ENCODE measurements around the gene KCNH6. TPM values are rescaled to one million over a fixed set of nuclear protein-coding genes. Genes with fewer than 3 reads are reported as not detected.

Gene KCNH6
- total and polyA plus RNA-seq, 7 donors, result 0.13 TPM; not detected in 6

DNA sequence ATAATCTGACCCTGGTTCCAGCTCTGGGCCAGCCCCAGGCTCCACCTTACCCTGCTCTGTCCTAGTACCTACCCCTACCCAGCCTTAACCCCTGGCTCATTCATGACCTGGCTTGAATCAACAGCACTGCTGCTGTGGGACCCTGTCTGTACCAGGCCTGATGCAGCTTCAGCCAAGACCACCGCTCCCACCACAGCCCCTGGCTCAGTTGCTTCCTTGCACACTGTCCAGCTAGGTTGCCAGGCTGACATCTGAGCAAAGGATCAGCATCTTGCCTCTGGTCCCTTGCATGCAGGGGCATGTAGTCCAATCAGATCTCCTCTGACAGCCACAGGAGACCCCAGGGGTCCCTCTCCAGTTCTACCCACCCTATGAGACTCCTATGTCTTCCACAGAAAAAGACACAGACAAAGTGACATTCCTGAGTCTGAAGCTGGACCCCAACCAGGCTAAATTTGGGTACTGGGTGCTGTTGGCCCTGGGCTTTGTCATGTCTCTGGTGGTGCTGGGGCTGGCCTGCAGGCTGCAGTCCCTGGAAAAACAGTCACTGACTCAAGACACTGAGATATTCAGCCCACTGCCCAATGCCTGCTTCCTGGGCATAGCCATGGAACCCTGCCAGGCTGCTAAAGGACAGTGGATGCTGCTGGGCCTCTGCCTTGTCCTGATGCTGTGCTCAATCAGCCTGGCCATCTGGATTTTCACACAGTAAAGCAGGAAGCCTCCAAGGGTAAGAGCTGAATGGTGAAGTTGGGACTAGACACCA, 3.9 kb upstream of the KCNH6 start:
- Histone ChIP-seq H3K27me3 (peaks cover 0 to 22% (median 6%) of the 10 kb centered on the region in 3 donors), H3K36me3 (no peaks in the 10 kb centered on the region), H3K4me1 (peaks cover 0 to 9% (median 2%) of the 10 kb centered on the region in 4 donors), H3K4me3 (no peak overlapping the region), H3K27ac (no peak overlapping the region), H3K9me3 (no peaks in the 10 kb centered on the region)
- no peak for TF ChIP-seq POLR2A (IDR thresholded peaks at IDR 0.05)
- no peak for TF ChIP-seq EP300 (IDR thresholded peaks at IDR 0.05)
- TF ChIP-seq, protein P1, sequence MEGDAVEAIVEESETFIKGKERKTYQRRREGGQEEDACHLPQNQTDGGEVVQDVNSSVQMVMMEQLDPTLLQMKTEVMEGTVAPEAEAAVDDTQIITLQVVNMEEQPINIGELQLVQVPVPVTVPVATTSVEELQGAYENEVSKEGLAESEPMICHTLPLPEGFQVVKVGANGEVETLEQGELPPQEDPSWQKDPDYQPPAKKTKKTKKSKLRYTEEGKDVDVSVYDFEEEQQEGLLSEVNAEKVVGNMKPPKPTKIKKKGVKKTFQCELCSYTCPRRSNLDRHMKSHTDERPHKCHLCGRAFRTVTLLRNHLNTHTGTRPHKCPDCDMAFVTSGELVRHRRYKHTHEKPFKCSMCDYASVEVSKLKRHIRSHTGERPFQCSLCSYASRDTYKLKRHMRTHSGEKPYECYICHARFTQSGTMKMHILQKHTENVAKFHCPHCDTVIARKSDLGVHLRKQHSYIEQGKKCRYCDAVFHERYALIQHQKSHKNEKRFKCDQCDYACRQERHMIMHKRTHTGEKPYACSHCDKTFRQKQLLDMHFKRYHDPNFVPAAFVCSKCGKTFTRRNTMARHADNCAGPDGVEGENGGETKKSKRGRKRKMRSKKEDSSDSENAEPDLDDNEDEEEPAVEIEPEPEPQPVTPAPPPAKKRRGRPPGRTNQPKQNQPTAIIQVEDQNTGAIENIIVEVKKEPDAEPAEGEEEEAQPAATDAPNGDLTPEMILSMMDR (IDR thresholded peaks at IDR 0.05), result no peak
- TF ChIP-seq POLR2AphosphoS5 (IDR thresholded peaks at IDR 0.05), result no peak
- intact Hi-C loops (cut with DNase I), result no loop called here
- 88 to 94% methylated on average over 1 of the region's 1 CpG for WGBS, 2 donors
- DNase-seq, result no peak

DNA sequence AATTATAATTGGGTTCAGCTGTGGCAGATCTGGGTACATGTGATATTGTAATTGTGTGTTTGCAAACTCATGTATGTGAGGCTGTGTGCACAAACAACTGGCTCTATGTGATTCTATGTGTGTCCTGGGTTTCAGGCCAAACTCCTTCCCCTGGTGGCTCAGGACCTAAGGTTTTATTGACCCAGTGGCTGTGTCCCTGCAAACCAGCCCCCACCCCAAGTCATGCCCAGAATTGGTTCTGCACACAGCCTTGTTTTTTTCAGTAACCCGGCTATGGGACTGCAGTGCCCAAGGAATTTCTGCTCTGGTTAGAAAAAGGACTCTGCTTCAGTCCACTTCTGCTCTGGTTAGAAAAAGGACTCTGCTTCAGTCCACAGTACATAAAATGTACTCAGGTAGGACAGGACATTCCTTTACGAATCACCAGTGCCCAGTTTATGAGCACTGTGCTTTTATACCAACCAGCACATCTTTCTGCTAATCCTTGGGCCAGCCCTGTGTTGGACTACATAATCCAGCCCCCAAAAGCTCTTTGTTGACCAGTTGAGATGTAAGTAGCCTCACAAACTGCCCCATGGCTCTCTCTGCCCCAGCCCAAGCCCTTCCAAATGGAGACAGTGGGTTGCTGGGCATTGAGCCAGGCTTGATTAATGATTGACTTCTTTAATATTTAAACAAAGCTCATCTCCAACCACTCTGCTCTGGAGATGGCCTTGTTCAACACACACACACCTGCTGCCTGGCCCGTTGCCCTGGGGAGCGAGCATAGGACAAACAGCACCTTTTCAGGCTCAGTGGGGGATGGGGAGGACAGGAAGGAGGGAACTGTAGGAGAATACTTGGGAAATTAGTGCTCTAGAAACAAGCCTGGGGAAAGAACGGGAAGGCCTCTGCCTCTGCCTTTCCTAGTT, 2.9 kb upstream of the KCNH6 start:
- peaks cover 1 to 30% (median 6%) of the 10 kb centered on the region in 3 donors for H3K27me3 ChIP-seq
- TF ChIP-seq POLR2A (IDR thresholded peaks at IDR 0.05) (no peak), EP300 (IDR thresholded peaks at IDR 0.05) (no peak), POLR2AphosphoS5 (IDR thresholded peaks at IDR 0.05) (no peak)
- TF ChIP-seq, protein P1 (IDR thresholded peaks at IDR 0.05), result no peak
- H3K4me1 ChIP-seq, result peaks cover 0 to 9% (median 2%) of the 10 kb centered on the region in 4 donors
- no peaks in the 10 kb centered on the region for H3K36me3 ChIP-seq
- no peak overlapping the region for H3K27ac ChIP-seq
- no peaks in the 10 kb centered on the region for H3K9me3 ChIP-seq
- no peak for DNase-seq
- no peak overlapping the region for H3K4me3 ChIP-seq
- 13 to 40% methylated on average over 5 of the region's 5 CpGs for WGBS, 2 donors
- intact Hi-C loops (cut with DNase I), result no loop called here

DNA sequence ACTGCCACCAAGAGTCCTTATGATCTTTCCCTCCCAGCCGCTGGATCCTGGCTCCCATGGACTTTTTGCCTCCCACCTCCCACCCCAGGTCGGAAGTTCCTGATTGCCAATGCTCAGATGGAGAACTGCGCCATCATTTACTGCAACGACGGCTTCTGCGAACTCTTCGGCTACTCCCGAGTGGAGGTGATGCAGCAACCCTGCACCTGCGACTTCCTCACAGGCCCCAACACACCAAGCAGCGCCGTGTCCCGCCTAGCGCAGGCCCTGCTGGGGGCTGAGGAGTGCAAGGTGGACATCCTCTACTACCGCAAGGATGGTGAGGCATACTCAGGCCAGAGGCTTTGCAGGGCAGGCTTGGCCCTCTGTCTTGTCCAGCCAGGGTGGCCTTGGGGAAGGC, 893 bp downstream of the KCNH6 start:
- Histone ChIP-seq H3K27ac (no peak overlapping the region), H3K4me3 (no peak overlapping the region), H3K27me3 (peaks cover 6 to 30% (median 7%) of the 10 kb centered on the region in 3 donors), H3K9me3 (no peaks in the 10 kb centered on the region), H3K4me1 (peaks cover 0 to 9% (median 2%) of the 10 kb centered on the region in 4 donors), H3K36me3 (no peaks in the 10 kb centered on the region)
- DNase-seq, result no peak
- intact Hi-C loops (cut with DNase I), result no loop called here
- 92 to 96% methylated on average over 14 of the region's 14 CpGs for WGBS, 2 donors
- TF ChIP-seq, protein P1 (IDR thresholded peaks at IDR 0.05), result no peak
- TF ChIP-seq POLR2AphosphoS5 (IDR thresholded peaks at IDR 0.05) (no peak), EP300 (IDR thresholded peaks at IDR 0.05) (no peak), POLR2A (IDR thresholded peaks at IDR 0.05) (no peak)

GRCh38 chr17:63525190-63525946, 2.2 kb downstream of the KCNH6 start:
- no peaks in the 10 kb centered on the region for H3K36me3 ChIP-seq
- H3K9me3 ChIP-seq, result no peaks in the 10 kb centered on the region
- DNase-seq, result no peak
- no peak overlapping the region for H3K4me3 ChIP-seq
- H3K27me3 ChIP-seq, result peaks cover 6 to 30% (median 7%) of the 10 kb centered on the region in 3 donors
- no peak overlapping the region for H3K27ac ChIP-seq
- WGBS, 2 donors, result 72 to 85% methylated on average over 6 of the region's 6 CpGs
- no peak for TF ChIP-seq EP300 (IDR thresholded peaks at IDR 0.05)
- TF ChIP-seq, protein P1 (IDR thresholded peaks at IDR 0.05), result no peak
- TF ChIP-seq POLR2A (IDR thresholded peaks at IDR 0.05), result no peak
- TF ChIP-seq POLR2AphosphoS5 (IDR thresholded peaks at IDR 0.05), result no peak
- H3K4me1 ChIP-seq, result peaks cover 0 to 9% (median 2%) of the 10 kb centered on the region in 4 donors
- intact Hi-C loops (cut with DNase I), result no loop called here
